ENCODE measurements around the gene C16orf78. TPM values are rescaled to one million over a fixed set of nuclear protein-coding genes. Genes with fewer than 3 reads are reported as not detected.

The C16orf78 gene
- total RNA-seq, 1 experiment from 2014 or later, result not detected

- no peak for DNase-seq
- Histone ChIP-seq H3F3A (ENCODE audit: insufficient read depth, low read depth) (no peaks in the 10 kb centered on the region), H3K36me3 (ENCODE audit: low read depth) (no peaks in the 10 kb centered on the region), H3K9me3 (ENCODE audit: insufficient read depth, low read depth) (no peaks in the 10 kb centered on the region), H3K4me3 (no peak overlapping the region), H4K20me1 (ENCODE audit: insufficient read depth) (no peaks in the 10 kb centered on the region; the same call in none of the 2 replicates), H3K9me2 (ENCODE audit: insufficient read depth) (no peaks in the 10 kb centered on the region), H2AFZ (no peak overlapping the region), H3K79me2 (ENCODE audit: low read depth) (no peaks in the 10 kb centered on the region), H3K4me2 (no peak overlapping the region), H3K27me3 (ENCODE audit: insufficient read depth, low read depth) (peaks cover 29% of the 10 kb centered on the region), H3K27ac (no peak overlapping the region), H3K4me1 (replicated peaks; ENCODE audit: insufficient read depth) (no peaks in the 10 kb centered on the region)
- CTCF ChIA-PET, result no interaction called here
- POLR2A ChIA-PET (ENCODE audit: unreplicated experiment), result no interaction called here
- BruUV-seq (replicated peaks), result no TSS peak
- intact Hi-C loops (cut with micrococcal nuclease; ENCODE audit: unreplicated experiment), result no loop called here
- TF ChIP-seq EZH2 (IDR thresholded peaks at IDR 0.05; ENCODE audit: low read depth) (no peak), CTCF (conservative IDR thresholded peaks at IDR 0.05) (no peak)
Observed at GRCh38 chr16:49341706-49342105, 31.9 kb upstream of the C16orf78 start.

GRCh38 chr16:49342336-49343265, 31.0 kb upstream of the C16orf78 start:
- H3K4me1 ChIP-seq (replicated peaks; ENCODE audit: insufficient read depth), result no peaks in the 10 kb centered on the region
- no peak overlapping the region for H3K4me3 ChIP-seq
- no TSS peak for BruUV-seq (replicated peaks)
- no peak overlapping the region for H3K4me2 ChIP-seq
- H3K79me2 ChIP-seq (ENCODE audit: low read depth), result no peaks in the 10 kb centered on the region
- no peaks in the 10 kb centered on the region for H3K36me3 ChIP-seq (ENCODE audit: low read depth)
- no peaks in the 10 kb centered on the region for H3F3A ChIP-seq (ENCODE audit: insufficient read depth, low read depth)
- peaks cover 29% of the 10 kb centered on the region for H3K27me3 ChIP-seq (ENCODE audit: insufficient read depth, low read depth)
- H2AFZ ChIP-seq, result no peak overlapping the region
- TF ChIP-seq EZH2 (IDR thresholded peaks at IDR 0.05; ENCODE audit: low read depth) (no peak), CTCF (conservative IDR thresholded peaks at IDR 0.05) (no peak)
- no peak overlapping the region for H3K27ac ChIP-seq
- no peaks in the 10 kb centered on the region for H3K9me3 ChIP-seq (ENCODE audit: insufficient read depth, low read depth)
- H3K9me2 ChIP-seq (ENCODE audit: insufficient read depth), result no peaks in the 10 kb centered on the region
- ChIA-PET CTCF (no interaction called here), POLR2A (ENCODE audit: unreplicated experiment) (no interaction called here)
- DNase-seq, result no peak
- intact Hi-C loops (cut with micrococcal nuclease; ENCODE audit: unreplicated experiment), result no loop called here
- no peaks in the 10 kb centered on the region; the same call in none of the 2 replicates for H4K20me1 ChIP-seq (ENCODE audit: insufficient read depth)

GRCh38 chr16:49343291-49343690, 30.3 kb upstream of the C16orf78 start:
- no peaks in the 10 kb centered on the region for H3K4me1 ChIP-seq (replicated peaks; ENCODE audit: insufficient read depth)
- no peak for DNase-seq
- BruUV-seq (replicated peaks), result no TSS peak
- CTCF ChIA-PET, result no interaction called here
- POLR2A ChIA-PET (ENCODE audit: unreplicated experiment), result no interaction called here
- TF ChIP-seq CTCF (conservative IDR thresholded peaks at IDR 0.05), result no peak
- no peak for TF ChIP-seq EZH2 (IDR thresholded peaks at IDR 0.05; ENCODE audit: low read depth)
- no peaks in the 10 kb centered on the region for H3K36me3 ChIP-seq (ENCODE audit: low read depth)
- H3K9me2 ChIP-seq (ENCODE audit: insufficient read depth), result no peaks in the 10 kb centered on the region
- no peak overlapping the region for H3K4me3 ChIP-seq
- H3F3A ChIP-seq (ENCODE audit: insufficient read depth, low read depth), result no peaks in the 10 kb centered on the region
- no peaks in the 10 kb centered on the region for H3K9me3 ChIP-seq (ENCODE audit: insufficient read depth, low read depth)
- no peaks in the 10 kb centered on the region for H3K79me2 ChIP-seq (ENCODE audit: low read depth)
- H3K27ac ChIP-seq, result no peak overlapping the region
- no peak overlapping the region for H2AFZ ChIP-seq
- no peaks in the 10 kb centered on the region; the same call in none of the 2 replicates for H4K20me1 ChIP-seq (ENCODE audit: insufficient read depth)
- intact Hi-C loops (cut with micrococcal nuclease; ENCODE audit: unreplicated experiment), result no loop called here
- H3K27me3 ChIP-seq (ENCODE audit: insufficient read depth, low read depth), result peaks cover 29% of the 10 kb centered on the region
- no peak overlapping the region for H3K4me2 ChIP-seq

Data from PC-9 (cell line).